SJSA1 (cell line): Measurements from ENCODE around the gene HMX1. TPM values are rescaled to one million over a fixed set of nuclear protein-coding genes. Genes with fewer than 3 reads are reported as not detected.

Experiments
- DNase-seq, 2 experiments: peaks; one replicate each; pipeline ENCODE4 v3.0.0-alpha.2; 2015 to 2020; ENCODE audit warnings: low spot score in 2 of 2, low read depth in 1 of 2
- H3K27ac ChIP-seq: fragments of 250-450 bp; sonication (Bioruptor Pico); 2 replicates; pipeline ENCODE4 v1.5.1; 2020; ENCODE audit warnings: mild to moderate bottlenecking, moderate library complexity
- H3K27me3 ChIP-seq: fragments of 250-450 bp; sonication (Bioruptor Pico); replicated peaks from 2 replicates; pipeline ENCODE4 v1.5.1; 2020; ENCODE audit warnings: mild to moderate bottlenecking, moderate library complexity
- H3K36me3 ChIP-seq: fragments of 250-450 bp; sonication (Bioruptor Pico); 2 replicates; pipeline ENCODE4 v1.5.1; 2020; ENCODE audit warnings: mild to moderate bottlenecking
- H3K4me1 ChIP-seq: fragments of 250-450 bp; sonication (Bioruptor Pico); replicated peaks from 2 replicates; pipeline ENCODE4 v1.6.1; 2021; ENCODE audit warnings: mild to moderate bottlenecking
- H3K4me3 ChIP-seq: fragments of 250-450 bp; sonication (Bioruptor Pico); 2 replicates; pipeline ENCODE4 v1.5.1; 2020; ENCODE audit warnings: mild to moderate bottlenecking
- H3K9me3 ChIP-seq: fragments of 250-450 bp; sonication (Bioruptor Pico); replicated peaks from 2 replicates; pipeline ENCODE4 v1.5.1; 2020; ENCODE audit warnings: mild to moderate bottlenecking
- total RNA-seq: library from RNA; depleted of rRNA; stranded (reverse); fragments of >200 nt; shearing (Covaris generic); gene quantifications from 2 replicates; pipeline ENCODE4 v1.2.3, GENCODE V29; 2014

Gene HMX1
- total RNA-seq, 1 experiment from 2014 or later = 0.63 TPM

DNA sequence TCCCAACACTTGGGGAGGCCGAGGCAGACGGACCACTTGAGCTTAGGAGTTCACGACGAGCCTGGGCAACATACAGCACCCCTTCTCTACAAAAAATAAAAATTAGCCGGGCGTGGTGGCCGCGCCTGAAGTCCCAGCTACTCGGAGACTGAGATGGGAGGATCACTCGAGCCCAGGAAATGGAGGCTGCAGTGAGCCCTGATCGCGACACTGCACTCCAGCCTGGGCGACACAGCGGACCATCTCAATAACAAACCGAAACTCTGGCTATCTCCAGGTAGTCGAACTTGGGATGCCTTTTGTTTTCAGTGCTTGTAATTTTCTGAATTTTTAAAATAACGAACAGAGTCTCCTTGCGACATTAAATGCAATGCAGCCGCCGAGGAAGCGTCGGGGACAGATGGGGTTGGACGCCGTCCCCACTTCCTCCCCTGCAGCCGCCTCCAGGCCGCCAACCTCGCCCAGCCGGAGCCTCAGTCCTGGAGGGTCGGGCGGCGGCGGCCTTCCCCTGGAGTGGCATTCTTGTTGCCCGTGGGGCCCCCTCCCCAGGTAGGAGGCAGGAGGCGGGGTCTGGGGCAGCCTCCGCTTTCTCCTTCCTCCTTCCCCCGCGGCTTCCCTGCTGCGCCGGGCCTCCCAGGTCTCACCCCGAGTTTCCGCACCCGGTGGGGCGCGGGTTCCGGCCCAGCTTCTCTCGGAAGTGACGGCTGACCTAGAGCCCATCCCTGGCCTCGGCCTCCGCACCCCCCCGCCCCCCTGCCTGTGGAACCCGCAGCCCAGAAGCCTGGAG, 14.6 kb downstream of the HMX1 start:
- peaks cover 46% of the 10 kb centered on the region for H3K27me3 ChIP-seq
- DNase-seq = no peak
- H3K4me3 ChIP-seq = no peak overlapping the region
- no peak overlapping the region for H3K27ac ChIP-seq
- H3K36me3 ChIP-seq = no peaks in the 10 kb centered on the region
- H3K9me3 ChIP-seq = no peaks in the 10 kb centered on the region
- H3K4me1 ChIP-seq = peaks cover 15% of the 10 kb centered on the region

DNA sequence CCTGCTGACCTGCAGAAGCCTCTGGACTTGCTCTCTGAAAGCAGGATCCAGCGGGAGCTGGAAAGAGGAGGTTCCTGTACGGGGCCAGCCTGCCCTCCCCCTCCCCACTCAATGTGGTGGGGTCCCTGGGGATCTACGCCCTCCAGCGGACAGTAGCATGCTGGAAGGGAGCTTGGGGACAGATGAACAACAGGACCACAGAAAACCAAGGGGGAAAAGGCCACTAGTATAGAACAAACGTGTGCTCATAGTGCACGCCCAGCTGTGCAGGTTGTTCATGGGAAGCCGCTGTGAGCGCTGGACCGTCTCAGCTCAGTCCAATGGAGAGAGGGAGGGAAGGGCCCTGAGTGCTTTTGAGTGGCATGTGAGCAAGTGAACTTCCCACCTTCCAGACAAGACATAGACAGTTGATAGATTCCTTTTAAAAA, 15.8 kb downstream of the HMX1 start:
- Histone ChIP-seq H3K4me3 (no peak overlapping the region), H3K9me3 (no peaks in the 10 kb centered on the region), H3K4me1 (peaks cover 15% of the 10 kb centered on the region), H3K36me3 (no peaks in the 10 kb centered on the region), H3K27me3 (peaks cover 34% of the 10 kb centered on the region), H3K27ac (no peak overlapping the region)
- no peak for DNase-seq

DNA sequence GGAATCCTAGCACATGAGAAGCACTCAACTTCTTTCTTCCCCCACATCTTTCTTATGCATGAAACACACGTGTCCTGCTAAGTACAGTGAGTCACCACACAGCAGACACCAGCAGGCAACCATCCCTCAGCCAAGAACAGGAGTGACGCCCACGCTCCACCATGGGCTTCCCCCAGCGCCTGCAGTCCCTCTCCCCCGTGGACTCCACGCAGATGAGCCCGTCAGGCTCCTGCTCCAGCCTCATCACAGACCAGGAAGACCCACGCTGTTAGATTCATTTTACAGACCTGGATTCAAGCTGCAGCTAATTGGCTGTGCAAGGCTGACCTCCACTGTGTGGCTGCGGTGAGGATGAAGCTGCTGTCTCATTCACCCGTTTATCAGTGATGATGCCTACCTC, 16.7 kb downstream of the HMX1 start:
- Histone ChIP-seq H3K4me1 (peaks cover 15% of the 10 kb centered on the region), H3K27ac (no peak overlapping the region), H3K4me3 (no peak overlapping the region), H3K9me3 (no peaks in the 10 kb centered on the region), H3K27me3 (peaks cover 27% of the 10 kb centered on the region), H3K36me3 (no peaks in the 10 kb centered on the region)
- peak in 1 of 2 experiments; percentile 53 for DNase-seq

DNA sequence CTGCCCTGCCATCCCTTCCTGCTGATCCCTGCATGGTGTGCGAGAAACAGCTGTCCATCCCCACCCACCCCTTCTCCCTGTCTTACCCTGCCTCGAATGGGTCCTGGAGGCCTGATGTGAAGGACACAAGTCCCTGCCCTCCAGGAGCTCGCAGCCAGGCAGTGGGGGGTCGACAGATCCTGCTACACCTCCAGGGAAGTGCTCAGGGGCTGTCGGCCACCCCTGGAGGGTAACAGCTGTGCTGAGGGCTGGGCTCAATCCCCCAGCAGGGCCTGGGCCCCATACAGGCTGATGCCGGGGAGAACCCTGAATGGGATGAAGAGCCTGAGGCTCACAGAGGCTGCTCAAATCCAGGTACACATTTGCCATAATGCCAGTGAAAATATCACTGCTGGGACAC, 17.6 kb downstream of the HMX1 start:
- Histone ChIP-seq H3K27me3 (peaks cover 18% of the 10 kb centered on the region), H3K9me3 (no peaks in the 10 kb centered on the region), H3K4me1 (peaks cover 15% of the 10 kb centered on the region), H3K27ac (no peak overlapping the region), H3K4me3 (no peak overlapping the region), H3K36me3 (no peaks in the 10 kb centered on the region)
- DNase-seq = no peak

DNA sequence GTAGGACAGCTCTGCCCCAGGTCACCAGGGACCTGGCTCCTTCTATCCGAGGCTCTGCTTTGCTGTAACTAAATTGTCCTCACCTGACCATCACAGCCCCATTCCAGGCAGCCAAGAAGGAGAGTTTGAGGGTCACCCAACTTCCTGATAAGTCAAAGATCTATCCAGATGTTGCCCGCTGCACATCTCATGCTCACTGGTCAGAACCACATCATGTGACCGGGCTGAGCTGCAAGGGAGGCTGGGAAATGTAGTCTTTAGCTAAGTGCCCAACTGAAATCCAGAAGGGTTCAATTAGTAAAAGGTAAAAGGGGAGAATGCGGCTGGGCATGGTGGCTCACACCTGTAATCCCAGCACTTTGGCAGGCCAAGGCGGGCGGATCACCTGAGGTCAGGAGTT, 18.4 kb downstream of the HMX1 start:
- Histone ChIP-seq H3K4me3 (no peak overlapping the region), H3K27ac (no peak overlapping the region), H3K36me3 (no peaks in the 10 kb centered on the region), H3K4me1 (peaks cover 15% of the 10 kb centered on the region), H3K9me3 (no peaks in the 10 kb centered on the region), H3K27me3 (peaks cover 10% of the 10 kb centered on the region)
- no peak for DNase-seq

DNA sequence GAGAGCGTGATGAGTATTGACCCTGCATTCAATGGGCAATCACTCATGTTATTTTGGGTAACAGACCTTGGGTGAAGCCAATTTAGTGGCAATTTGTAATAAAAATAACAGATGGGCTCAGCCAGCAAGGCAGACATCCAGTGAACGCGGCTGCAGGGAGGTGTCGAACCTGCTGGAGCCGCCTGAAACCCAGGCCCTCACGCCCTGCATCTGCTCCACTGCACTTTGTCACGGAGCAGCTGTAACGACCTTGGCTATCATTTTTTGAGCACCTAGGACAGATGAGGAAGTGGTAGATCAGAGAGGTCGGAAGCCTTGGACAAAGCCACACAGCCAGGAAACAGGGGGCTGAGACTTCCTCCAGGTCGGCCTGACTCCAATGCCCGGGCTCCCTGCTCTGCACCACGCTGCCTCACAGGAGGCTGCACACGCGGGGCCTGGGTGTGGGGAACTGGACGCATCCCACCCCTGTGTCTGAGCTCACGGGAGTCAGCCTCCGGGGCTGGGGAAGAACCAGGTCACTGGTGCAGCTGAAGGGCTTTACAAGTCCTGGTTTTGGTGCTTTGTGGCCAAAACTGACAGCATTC, 19.4 kb downstream of the HMX1 start:
- Histone ChIP-seq H3K4me3 (no peak overlapping the region), H3K27ac (no peak overlapping the region), H3K4me1 (peaks cover 15% of the 10 kb centered on the region), H3K36me3 (no peaks in the 10 kb centered on the region), H3K9me3 (no peaks in the 10 kb centered on the region; the same call in 1 of the 2 replicates), H3K27me3 (no peaks in the 10 kb centered on the region)
- no peak for DNase-seq

DNA sequence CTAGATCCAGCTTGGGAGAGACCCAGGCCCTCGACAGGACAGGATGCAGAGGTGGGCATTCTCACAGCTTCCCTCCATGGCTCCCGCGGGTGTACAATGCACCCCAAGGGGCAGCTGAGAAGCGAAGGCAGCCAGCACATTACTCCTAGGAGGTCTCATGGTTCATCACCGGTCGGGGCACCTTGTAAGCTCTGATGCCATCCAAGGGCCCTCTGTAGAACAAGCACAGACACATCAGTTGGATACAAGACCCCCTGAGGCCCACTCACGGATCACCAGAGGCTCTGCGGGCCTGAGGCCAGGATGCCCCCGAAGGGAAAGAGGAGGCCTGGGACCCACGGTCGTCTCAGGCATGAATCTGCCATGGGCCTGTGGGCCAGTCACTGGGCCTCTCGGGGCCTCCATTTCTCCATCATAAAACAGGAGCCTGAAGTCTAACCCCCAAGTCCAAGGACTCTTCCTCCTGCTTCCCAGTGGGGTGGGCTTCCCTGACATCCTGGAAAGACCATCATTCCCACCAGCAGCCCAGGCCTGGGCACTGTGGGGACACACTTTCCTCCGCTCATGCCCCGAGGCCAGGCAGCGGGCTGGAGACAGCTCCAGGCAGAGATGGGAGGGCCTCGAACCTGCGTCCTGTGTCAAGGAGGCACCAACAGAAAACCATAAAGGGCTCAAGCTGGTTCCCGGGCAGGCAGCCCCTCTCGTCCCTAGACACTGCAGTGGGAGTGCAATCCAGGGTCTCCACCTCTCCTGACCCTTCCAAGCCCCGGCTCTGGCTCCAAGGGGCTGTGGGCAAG, 20.1 kb downstream of the HMX1 start:
- DNase-seq = no peak
- Histone ChIP-seq H3K4me1 (peaks cover 19% of the 10 kb centered on the region), H3K27me3 (no peaks in the 10 kb centered on the region), H3K36me3 (no peaks in the 10 kb centered on the region), H3K27ac (no peak overlapping the region), H3K9me3 (no peaks in the 10 kb centered on the region; the same call in 1 of the 2 replicates), H3K4me3 (no peak overlapping the region)

DNA sequence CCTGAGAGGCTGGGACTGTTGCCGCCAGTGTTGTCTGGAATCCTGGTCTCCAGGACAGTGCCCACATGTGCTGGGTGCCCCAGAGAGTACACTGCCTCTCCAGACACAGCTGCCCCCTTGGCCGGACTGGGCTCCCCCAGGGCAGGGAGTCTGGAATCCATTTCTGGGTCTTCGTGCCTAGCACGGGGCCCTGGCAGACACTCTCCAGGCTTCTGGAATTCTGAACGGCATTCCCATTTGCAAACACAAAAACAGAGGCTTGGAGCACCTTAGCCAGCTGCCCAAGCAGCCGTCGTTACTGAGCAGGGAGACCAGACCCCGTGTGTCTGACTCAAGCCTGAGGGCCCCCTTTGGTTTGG, 20.8 kb downstream of the HMX1 start:
- Histone ChIP-seq H3K36me3 (no peaks in the 10 kb centered on the region), H3K4me1 (peaks cover 26% of the 10 kb centered on the region), H3K27ac (no peak overlapping the region), H3K9me3 (no peaks in the 10 kb centered on the region; the same call in 1 of the 2 replicates), H3K27me3 (no peaks in the 10 kb centered on the region), H3K4me3 (no peak overlapping the region)
- no peak for DNase-seq

DNA sequence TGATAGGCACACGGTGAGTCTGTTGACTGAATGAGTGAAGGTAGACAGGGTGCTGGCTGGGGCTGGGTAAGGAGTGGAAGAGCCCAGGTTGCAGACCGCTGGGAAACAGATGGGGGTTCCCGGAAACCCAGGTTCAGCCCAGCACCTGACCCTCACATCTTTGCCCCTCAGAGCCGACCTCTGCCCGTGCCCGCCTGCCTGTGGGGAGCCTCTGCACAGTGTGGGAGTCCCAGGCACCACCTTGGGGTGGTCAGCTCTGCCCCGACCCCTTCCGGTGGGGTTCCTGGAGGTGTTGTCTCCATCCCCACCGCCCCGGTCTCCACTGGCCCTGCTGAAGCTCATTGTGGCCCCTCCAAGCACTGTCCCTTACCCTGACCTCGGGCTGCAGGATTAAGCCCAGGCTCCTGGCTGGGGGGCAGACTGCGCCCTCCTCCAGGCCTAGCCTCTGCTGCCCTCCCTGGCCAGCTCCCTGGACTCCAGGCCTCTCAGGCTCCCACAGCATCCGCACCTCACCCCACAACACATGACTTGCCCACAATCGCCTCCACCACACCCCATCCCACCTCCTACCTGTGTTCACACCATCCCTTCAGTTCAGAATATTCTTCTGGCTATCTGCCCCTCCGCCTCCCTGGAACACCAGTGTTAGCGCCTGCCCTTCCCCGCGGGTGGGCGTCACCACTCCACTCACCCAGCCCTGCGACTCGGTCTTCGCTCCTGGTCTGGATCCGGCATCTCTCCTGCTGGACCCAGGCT, 21.4 kb downstream of the HMX1 start:
- DNase-seq = no peak
- H3K4me1 ChIP-seq = peaks cover 31% of the 10 kb centered on the region
- H3K9me3 ChIP-seq = no peaks in the 10 kb centered on the region; the same call in 1 of the 2 replicates
- no peak overlapping the region for H3K27ac ChIP-seq
- no peaks in the 10 kb centered on the region for H3K36me3 ChIP-seq
- no peaks in the 10 kb centered on the region for H3K27me3 ChIP-seq
- H3K4me3 ChIP-seq = no peak overlapping the region

DNA sequence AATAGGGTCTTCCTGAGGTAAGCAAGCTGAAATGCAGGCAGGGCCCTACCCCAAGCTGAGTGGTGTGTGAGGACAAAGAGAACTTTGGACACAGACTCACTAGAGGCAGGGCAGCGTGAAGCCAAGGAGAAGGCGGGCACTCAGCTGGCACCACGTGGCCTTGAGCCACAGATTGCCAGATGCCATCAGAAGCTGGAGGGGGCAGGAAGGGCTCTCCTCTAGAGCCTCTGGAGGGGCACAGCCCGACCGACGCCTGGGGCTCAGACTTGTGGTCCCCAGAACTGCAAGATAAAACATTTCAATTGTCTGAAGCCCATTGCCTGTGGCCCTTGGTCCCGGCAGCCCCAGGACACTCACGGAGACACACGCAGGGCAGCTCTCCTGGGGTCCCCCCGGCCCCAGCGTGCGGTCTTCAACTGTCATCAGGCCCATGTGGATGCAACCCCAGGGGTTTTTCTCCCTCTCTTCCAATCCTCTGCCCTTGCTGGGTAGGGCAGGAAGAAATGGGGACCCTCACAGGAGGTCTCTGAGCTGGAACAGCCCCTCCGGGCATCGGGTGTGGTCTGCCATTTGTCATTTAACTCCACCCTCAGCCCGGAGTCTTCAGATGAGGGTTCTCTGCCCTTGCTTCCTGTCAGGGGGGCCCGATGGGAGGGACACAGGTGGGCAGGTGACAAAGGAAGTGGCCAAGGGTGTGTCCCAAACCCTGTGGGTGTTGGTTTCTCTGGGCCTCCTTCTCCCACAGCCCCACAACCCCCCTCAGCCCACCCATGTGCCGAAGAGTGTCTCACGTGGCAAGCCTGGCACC, 22.2 kb downstream of the HMX1 start:
- H3K4me3 ChIP-seq = no peak overlapping the region
- H3K27me3 ChIP-seq = no peaks in the 10 kb centered on the region
- peaks cover 29% of the 10 kb centered on the region for H3K4me1 ChIP-seq
- no peaks in the 10 kb centered on the region; the same call in 1 of the 2 replicates for H3K9me3 ChIP-seq
- no peak overlapping the region for H3K27ac ChIP-seq
- DNase-seq = no peak
- no peaks in the 10 kb centered on the region for H3K36me3 ChIP-seq

DNA sequence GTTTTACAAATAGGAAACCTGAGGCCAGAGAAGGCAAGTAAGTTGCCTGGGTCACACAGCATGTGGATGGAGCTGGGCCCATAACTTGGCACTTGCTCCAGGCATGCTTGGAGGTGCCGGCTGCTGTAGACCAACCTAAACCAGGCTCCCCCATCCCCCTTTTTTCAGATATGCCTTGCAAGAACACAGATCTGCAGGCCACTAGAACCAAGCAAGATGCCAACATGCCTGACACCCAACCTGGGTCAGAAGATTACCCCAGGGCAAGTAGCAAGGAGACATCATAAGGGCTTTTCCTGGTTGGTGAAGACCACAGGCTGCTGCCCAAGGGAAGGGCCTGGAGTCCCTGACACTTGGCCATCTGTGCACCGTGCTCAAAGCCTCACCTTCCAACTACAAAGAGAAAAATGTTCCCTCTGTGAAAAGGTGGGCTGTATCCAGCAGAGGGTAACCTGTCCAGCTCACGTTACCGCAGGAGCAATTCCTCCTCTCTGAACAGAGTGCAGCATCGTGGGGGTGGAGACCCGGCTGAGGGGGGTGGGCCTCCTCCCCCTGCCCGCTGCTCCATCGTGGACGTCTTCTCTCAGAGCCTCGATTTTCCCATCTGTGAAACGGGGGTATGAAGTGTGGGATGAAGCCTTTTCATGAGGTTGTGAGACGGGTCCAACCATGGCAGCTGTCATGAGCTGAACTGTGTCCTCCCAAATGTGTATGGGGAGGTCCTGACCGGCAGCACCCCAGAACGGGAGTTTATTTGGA, 23.0 kb downstream of the HMX1 start:
- Histone ChIP-seq H3K36me3 (no peaks in the 10 kb centered on the region), H3K4me3 (no peak overlapping the region), H3K27ac (no peak overlapping the region), H3K9me3 (no peaks in the 10 kb centered on the region; the same call in 1 of the 2 replicates), H3K4me1 (peaks cover 29% of the 10 kb centered on the region), H3K27me3 (no peaks in the 10 kb centered on the region)
- DNase-seq = no peak

DNA sequence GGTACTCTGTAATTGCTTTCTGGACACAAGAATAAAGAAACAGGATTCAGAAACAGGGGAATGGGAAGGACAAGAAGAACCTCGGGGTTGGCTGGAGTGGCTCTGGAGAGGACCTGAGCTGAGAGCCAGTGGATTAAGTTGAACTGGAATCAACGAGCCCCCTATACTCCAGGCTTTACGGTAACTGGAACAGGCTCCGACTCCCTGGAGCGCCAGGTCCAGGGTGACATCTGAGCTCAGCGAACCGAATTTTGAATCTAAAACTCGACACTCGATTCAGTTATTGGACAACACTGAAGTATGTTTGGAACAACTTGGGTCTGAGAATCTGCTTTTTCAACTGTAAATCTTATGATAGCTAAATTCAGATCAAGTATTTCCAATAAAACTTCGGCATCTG, 23.9 kb downstream of the HMX1 start:
- H3K4me3 ChIP-seq = no peak overlapping the region
- peaks cover 33% of the 10 kb centered on the region for H3K4me1 ChIP-seq
- H3K9me3 ChIP-seq = no peaks in the 10 kb centered on the region; the same call in 1 of the 2 replicates
- no peak for DNase-seq
- no peaks in the 10 kb centered on the region for H3K36me3 ChIP-seq
- H3K27ac ChIP-seq = no peak overlapping the region
- no peaks in the 10 kb centered on the region for H3K27me3 ChIP-seq
